GM12872 (cell line): ENCODE results near the gene POLL.

Experiments
- TF ChIP-seq, protein P1 (sequence below): IDR thresholded peaks from 3 replicates; pipeline ENCODE4 v1.5.1; 2011; ENCODE audit warnings: low read depth, mild to moderate bottlenecking, low read length, moderate library complexity; ENCODE audit not compliant: insufficient read depth

POLL gene

DNA sequence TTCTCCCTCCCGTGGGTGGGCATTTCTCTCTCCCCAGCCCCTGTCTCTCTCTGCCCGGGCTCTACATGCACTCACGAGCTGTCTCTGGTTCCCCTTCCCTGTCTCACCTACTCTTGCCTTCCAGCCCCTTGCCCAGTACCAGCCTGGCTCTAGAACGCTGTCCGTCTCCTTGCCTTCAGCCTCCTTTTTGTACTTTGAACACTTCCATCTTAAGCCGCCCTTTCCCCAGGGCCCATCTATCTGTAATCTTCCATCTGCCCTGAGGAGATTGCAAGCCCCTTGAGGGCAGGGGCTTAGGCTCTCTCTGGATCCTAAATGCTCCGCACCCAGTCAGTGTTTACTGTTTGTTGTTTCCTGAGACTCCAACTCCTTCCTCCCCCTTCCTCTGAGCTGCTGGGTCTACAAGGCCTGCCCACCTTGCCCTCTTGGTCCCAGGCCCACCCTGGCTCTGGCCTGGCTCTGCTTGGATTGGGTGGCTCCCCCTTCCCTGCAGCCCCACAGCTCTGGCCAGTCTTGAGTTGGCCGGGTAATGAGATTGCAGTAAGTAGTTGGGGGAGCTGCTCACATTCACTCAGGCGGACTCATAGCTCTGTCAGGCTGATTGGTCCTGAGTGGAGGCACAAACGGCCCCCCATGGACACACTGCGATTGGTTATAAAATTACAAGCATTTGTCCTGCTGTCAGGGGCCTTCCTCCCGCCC lies 28.3 kb downstream of the POLL start:
- TF ChIP-seq, protein P1, sequence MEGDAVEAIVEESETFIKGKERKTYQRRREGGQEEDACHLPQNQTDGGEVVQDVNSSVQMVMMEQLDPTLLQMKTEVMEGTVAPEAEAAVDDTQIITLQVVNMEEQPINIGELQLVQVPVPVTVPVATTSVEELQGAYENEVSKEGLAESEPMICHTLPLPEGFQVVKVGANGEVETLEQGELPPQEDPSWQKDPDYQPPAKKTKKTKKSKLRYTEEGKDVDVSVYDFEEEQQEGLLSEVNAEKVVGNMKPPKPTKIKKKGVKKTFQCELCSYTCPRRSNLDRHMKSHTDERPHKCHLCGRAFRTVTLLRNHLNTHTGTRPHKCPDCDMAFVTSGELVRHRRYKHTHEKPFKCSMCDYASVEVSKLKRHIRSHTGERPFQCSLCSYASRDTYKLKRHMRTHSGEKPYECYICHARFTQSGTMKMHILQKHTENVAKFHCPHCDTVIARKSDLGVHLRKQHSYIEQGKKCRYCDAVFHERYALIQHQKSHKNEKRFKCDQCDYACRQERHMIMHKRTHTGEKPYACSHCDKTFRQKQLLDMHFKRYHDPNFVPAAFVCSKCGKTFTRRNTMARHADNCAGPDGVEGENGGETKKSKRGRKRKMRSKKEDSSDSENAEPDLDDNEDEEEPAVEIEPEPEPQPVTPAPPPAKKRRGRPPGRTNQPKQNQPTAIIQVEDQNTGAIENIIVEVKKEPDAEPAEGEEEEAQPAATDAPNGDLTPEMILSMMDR = no peak

DNA sequence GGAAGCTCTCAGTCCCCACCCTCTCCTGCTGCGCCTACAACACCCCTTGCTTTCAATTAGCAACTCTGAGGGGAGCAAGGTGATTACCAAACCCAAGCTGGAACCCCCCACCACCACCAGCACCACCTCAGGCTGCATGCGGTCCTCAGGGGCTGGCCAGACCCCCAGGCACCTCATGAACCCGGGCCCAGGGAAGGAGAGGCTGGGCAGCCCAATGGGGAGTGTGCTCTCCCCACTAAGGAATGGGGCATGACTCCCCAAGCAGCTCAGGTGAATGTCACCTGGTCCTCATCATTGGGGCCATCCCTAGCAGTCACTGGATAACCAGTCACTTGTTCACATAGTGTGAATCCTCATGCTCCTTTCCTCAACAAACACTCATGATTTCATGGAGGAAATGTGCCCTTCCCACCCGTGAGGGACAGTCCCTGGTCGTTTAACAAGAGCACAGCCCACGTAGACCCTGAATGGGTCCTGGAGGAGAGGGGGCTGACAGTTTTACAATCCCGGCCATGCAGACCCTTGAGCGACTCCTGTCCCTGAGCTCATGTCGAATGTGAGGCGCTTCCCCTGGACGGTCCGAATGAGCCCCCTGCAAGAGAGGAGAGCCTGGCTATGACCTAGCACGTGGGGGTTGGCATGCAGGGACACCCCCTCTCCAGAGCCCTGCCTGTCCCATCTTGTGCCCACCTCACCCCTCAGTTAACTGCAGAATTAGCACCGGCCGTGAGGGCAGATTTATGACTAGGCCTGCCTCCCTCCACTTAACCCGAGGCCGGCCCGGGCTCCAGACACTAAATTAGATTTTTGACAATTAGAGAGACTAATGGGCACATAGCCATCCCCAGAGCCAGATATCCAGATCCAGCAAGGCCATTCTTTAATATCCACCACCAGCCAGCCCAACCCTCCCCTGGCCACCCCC lies 29.1 kb downstream of the POLL start:
- TF ChIP-seq, protein P1 = no peak

DNA sequence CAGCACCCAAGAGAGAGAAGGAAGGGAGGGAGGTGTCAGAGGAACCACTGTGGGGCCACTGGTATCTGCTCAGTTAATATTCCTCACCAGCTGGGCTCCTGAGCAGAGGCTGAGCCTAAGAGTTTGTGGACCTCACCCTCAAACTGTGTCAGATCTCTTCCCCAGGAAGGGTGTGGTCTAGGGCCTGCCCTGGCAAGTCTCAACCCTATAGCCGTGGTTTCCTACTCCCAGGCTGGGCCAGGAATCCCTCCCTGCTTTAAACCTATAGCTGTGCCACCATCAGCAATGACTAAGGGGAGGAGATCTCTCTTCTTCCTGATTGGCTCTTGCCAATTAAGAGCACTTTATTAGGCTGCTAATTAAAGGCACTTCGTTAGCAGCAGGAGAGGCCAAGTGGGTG lies 29.9 kb downstream of the POLL start:
- TF ChIP-seq, protein P1 = no peak

DNA sequence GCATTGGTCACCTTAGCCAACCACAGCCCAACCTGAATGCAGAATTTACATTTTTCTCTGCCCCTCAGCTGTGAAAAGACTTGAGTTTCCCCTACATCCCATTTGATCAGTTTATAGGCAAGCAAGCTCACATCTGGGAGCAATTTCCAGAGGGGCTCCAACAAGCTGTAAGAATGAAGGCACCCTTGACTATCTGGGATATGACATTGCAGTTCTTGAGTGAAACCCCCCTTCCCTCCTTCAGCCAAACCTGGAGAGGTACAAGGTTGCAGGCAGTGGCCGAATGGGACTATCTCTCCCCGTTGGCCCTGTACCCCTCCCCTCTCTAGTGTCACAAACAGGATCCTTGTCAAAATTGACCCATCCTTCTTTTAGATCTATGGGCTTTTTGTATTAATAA lies 30.5 kb downstream of the POLL start:
- TF ChIP-seq, protein P1 = no peak

DNA sequence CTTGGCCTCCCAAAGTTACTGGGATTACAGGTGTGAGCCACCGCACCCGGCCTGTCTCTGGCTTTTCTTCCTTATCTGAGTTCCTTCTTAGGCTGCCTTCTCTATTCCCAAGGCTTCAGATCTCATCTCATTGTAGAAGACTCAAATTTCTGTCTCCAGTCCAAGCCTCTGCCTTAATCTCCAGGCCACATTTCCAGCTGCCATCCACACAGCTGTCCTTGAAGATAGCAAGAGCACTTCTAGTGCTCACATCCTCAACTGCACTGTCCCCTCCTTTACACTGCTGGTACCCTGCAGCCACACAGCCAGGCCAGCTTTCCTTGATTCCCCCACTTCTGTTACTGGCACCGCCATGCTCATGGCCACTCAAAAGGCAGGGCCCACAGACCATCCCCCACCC lies 35.6 kb downstream of the POLL start:
- TF ChIP-seq, protein P1 = no peak

DNA sequence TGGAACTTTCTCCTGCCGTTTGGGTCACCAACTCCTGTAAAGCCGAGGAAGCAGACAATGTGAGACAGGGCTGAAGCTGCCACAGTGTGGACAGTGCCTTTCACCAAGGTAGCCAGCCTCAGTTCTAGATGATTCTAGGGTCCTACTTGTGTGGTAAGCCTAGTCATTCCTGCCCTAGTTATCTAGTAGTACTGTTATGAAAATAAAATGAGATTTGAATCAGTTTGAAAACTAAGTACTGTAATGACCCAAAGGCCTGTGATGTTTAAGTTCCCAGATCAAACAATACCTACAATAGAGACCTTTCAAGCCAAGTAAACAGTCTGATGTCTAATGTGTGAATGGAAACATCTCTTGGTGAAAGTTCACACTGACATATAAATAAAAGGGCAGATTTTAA lies 37.1 kb downstream of the POLL start:
- TF ChIP-seq, protein P1 = no peak

DNA sequence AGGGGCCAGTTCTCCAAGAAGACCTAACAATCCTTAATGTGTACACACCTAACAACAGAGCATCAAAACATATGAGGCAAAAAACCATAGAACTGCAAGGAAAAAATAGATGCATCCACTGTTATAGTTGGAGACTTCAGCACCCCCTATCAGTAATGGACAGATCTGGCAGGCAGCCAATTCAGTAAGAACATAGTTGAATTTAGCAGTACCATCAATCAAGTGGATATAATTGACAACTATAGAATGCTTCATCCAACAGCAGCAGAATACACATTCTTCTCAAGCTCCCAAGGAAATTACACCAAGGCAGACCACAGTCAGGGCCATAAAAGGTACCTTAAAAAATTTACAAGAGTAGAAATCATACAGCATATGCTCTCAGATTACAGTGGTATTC lies 42.2 kb downstream of the POLL start:
- TF ChIP-seq, protein P1 = no peak
